ENCODE data around the gene TMEM95. TPM values are rescaled to one million over a fixed set of nuclear protein-coding genes. Genes with fewer than 3 reads are reported as not detected.

The TMEM95 gene
- total and polyA plus RNA-seq, 3 donors from 2014 or later: 2.8 to 9.9 (median 6.6) TPM

DNA sequence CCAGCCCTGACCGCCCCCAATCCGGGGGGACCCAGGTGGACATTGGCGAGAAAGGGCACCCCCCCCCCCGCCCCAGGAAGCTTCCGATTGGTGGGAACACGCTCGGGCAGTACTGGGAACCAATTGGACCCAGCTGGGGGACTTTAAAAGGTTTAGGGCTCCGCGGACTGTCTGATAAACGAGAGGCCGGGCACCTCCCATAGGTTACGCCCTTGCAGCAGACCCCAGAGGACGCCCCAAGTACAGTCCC is 48.7 kb downstream of the TMEM95 start:
- 0% methylated on average over 13 of the region's 13 CpGs; no CpG with 5 or more reads in 1 of the 2 donors for WGBS, 2 donors
- TF ChIP-seq, protein P1, sequence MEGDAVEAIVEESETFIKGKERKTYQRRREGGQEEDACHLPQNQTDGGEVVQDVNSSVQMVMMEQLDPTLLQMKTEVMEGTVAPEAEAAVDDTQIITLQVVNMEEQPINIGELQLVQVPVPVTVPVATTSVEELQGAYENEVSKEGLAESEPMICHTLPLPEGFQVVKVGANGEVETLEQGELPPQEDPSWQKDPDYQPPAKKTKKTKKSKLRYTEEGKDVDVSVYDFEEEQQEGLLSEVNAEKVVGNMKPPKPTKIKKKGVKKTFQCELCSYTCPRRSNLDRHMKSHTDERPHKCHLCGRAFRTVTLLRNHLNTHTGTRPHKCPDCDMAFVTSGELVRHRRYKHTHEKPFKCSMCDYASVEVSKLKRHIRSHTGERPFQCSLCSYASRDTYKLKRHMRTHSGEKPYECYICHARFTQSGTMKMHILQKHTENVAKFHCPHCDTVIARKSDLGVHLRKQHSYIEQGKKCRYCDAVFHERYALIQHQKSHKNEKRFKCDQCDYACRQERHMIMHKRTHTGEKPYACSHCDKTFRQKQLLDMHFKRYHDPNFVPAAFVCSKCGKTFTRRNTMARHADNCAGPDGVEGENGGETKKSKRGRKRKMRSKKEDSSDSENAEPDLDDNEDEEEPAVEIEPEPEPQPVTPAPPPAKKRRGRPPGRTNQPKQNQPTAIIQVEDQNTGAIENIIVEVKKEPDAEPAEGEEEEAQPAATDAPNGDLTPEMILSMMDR (IDR thresholded peaks at IDR 0.05): no peak
- no peak for TF ChIP-seq POLR2A (IDR thresholded peaks at IDR 0.05)
- Histone ChIP-seq H3K9me3 (no peaks in the 10 kb centered on the region), H3K4me1 (peaks cover 17% of the 10 kb centered on the region), H3K4me3 (peak overlapping the region; percentile 65 to 72), H3K36me3 (ENCODE audit: low read depth, missing control alignments) (no peaks in the 10 kb centered on the region), H3K27ac (peak overlapping the region; percentile 61 to 93), H3K27me3 (no peaks in the 10 kb centered on the region)
- no peak for DNase-seq
- intact Hi-C loops (cut with DNase I; ENCODE audit: low total_unique reads): no loop called here

- no peaks in the 10 kb centered on the region for H3K9me3 ChIP-seq
- WGBS, 2 donors: 0% methylated on average over 18 to 44 of the region's 49 CpGs
- TF ChIP-seq, protein P1 (IDR thresholded peaks at IDR 0.05): peak in 1 of 3 experiments; percentile 24
- TF ChIP-seq POLR2A (IDR thresholded peaks at IDR 0.05): peak; percentile 99
- H3K4me3 ChIP-seq: peak within 1 kb of the TSS; percentile 71 to 72
- peaks cover 17% of the 10 kb centered on the region for H3K4me1 ChIP-seq
- DNase-seq: peak; percentile 100
- no peaks in the 10 kb centered on the region for H3K27me3 ChIP-seq
- H3K36me3 ChIP-seq (ENCODE audit: low read depth, missing control alignments): no peaks in the 10 kb centered on the region
- H3K27ac ChIP-seq: peak within 1 kb of the TSS; percentile 93 to 95
- intact Hi-C loops (cut with DNase I; ENCODE audit: low total_unique reads): no loop called here
These were observed 49.2 kb downstream of the TMEM95 start, which contains the start of gene TMEM256 for GRCh38 chr17:7403977-7404736. Gene TMEM256 (minus strand): TSS chr17:7404097. CDS start chr17:7404084, 13 bp downstream.

DNA sequence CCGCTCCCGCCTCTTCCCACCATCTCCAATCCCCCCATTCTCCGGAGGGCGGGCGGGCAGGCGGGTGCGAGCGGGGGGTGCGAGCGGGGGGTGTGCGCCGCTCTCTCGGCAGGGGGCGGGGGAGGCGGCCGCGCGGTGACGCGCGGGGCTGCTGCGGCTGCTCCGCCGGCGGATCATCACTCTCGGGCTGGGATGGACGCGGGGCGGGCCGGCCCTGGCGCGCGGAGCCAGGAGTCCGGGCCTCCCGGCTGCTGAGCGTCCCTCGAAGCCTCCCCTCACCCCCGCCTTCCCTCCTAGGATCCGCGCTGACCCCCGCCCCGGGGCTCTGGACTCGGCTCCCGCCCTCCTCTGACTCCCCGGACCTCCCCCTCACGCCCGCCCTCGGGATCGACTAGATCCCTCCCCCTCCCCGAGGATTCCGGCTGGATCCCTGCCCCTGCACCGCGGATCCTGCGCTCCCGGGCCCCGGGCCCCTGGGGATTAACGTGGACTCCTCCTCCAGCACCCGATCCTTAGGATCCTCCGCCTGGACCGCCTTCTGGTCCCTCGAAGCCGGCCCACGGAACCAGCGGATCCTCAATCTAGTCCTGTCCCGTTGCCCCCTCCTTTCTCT is 49.9 kb downstream of the TMEM95 start:
- Histone ChIP-seq H3K4me1 (peaks cover 17% of the 10 kb centered on the region), H3K27ac (peak overlapping the region; percentile 93 to 95), H3K4me3 (peak overlapping the region; percentile 71 to 72), H3K36me3 (ENCODE audit: low read depth, missing control alignments) (no peaks in the 10 kb centered on the region), H3K9me3 (no peaks in the 10 kb centered on the region), H3K27me3 (no peaks in the 10 kb centered on the region)
- intact Hi-C loops (cut with DNase I; ENCODE audit: low total_unique reads): no loop called here
- peak; percentile 57 for DNase-seq
- no peak for TF ChIP-seq POLR2A (IDR thresholded peaks at IDR 0.05)
- TF ChIP-seq, protein P1 (IDR thresholded peaks at IDR 0.05): no peak
- 1 to 7% methylated on average over 8 to 54 of the region's 65 CpGs for WGBS, 2 donors

DNA sequence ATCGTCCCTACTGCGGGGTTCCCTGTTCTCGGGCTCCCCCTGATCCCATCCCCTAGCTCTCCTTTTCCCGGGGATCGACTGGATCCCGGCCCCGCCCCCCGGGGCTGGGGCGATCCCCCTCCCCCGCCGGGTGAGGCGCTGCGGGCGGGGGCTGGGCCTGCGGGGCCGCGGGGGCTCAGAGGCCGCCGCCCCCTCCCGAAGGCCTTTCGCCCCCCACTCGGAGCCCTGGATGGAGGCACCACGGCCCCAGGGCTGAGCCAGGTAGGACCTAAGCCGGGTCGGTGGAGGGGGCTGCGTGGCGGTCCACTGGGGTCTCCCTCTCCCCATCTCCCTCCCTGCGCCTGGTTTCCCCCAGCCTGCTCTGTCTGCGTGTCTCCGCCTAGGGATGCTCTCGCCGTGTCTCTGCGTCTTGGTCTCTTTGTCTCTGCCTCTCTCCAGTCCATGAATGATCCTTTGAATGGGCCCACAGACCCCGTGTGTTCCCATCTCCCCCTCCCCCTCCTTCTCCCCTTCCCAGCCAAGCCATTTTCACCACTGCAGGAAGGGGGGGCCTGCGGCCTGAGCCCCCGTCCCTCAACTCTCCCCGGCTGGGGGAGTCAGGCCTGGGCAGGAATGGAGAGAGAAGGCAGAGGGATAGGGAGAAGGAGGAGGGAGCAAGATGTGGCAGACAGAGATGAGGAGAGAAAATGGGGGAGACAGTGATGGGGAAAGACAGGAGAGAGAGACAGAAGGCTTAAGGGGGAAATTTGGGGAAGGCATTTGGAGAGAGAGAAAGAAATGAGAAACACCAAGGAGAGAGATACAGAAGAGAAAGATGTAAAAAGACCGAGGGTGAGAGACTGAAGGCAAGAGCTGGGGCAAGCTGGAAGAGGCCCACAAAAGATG is 50.6 kb downstream of the TMEM95 start:
- Histone ChIP-seq H3K27ac (peak overlapping the region; percentile 93 to 95), H3K4me3 (peak overlapping the region; percentile 71 to 72), H3K27me3 (no peaks in the 10 kb centered on the region), H3K36me3 (ENCODE audit: low read depth, missing control alignments) (no peaks in the 10 kb centered on the region), H3K4me1 (peaks cover 17% of the 10 kb centered on the region), H3K9me3 (no peaks in the 10 kb centered on the region)
- intact Hi-C loops (cut with DNase I; ENCODE audit: low total_unique reads): no loop called here
- 4 to 9% methylated on average over 20 to 22 of the region's 38 CpGs for WGBS, 2 donors
- TF ChIP-seq, protein P1 (IDR thresholded peaks at IDR 0.05): no peak
- no peak for TF ChIP-seq POLR2A (IDR thresholded peaks at IDR 0.05)
- no peak for DNase-seq
